ENCODE measurements around the gene PBX2.

DNA sequence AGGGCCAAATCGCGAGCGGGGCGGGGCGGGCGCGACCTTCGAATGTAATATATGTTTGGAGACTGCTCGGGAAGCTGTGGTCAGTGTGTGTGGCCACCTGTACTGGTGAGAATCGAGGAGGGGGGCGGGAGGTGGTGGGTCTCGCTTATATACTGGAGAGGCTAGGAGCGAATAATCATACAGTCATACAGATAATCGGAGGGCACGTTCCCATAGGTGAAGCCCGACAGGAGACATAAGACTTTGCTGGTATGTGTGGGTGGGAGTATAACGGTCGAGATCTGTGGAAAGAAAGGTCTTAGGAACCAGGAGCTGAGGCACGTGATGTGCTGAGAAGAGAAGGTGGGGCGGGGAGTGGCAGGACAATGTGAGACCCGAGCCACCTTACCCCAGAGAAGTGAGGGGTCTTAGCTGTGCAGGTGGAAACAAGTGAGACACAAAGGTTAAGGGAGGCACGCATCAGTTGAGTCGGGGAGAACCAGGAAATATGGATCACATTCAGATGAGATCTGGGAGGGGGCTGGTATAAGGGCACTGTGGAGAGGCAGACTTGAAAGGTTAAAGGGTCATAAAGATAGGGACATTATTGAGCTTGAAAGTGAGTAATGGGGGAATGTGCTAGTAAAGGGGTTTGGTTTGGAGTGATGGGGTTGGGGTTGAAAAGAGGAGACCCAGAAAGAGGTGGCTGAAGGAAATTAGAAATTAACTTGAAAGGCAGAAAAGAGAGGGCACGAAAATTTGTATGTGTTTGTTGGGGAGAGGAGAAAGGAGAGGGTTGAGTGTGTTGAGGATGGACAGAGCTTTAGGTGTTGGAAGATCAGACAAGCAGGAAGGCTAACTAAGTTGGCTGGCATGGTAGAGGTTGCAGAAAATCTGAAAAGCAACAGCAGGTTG, 11.2 kb downstream of the PBX2 start:
- TF ChIP-seq, protein P1, sequence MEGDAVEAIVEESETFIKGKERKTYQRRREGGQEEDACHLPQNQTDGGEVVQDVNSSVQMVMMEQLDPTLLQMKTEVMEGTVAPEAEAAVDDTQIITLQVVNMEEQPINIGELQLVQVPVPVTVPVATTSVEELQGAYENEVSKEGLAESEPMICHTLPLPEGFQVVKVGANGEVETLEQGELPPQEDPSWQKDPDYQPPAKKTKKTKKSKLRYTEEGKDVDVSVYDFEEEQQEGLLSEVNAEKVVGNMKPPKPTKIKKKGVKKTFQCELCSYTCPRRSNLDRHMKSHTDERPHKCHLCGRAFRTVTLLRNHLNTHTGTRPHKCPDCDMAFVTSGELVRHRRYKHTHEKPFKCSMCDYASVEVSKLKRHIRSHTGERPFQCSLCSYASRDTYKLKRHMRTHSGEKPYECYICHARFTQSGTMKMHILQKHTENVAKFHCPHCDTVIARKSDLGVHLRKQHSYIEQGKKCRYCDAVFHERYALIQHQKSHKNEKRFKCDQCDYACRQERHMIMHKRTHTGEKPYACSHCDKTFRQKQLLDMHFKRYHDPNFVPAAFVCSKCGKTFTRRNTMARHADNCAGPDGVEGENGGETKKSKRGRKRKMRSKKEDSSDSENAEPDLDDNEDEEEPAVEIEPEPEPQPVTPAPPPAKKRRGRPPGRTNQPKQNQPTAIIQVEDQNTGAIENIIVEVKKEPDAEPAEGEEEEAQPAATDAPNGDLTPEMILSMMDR (IDR thresholded peaks at IDR 0.05 in 8 of 11, conservative IDR thresholded peaks at IDR 0.05 in 3 of 11), result no peak
- TF ChIP-seq POLR2A (IDR thresholded peaks at IDR 0.05) (no peak), POLR2AphosphoS5 (IDR thresholded peaks at IDR 0.05) (no peak)

All from spleen (tissue), 7 donors.